Measurements from ENCODE around the gene SERPING1. TPM values are rescaled to one million over a fixed set of nuclear protein-coding genes. Genes with fewer than 3 reads are reported as not detected.

Gene SERPING1
- total RNA-seq, 4 donors from 2014 or later: 107 to 343 (median 196) TPM

GRCh38 chr11:57616595-57616994 is 19.1 kb downstream of the SERPING1 start:
- no peak for TF ChIP-seq POLR2A (IDR thresholded peaks at IDR 0.05)
- no peak for TF ChIP-seq CTCF (IDR thresholded peaks at IDR 0.05)
- WGBS, 2 donors: 81 to 93% methylated on average over 3 of the region's 3 CpGs
- Histone ChIP-seq H3K27me3 (no peaks in the 10 kb centered on the region), H3K9me3 (no peaks in the 10 kb centered on the region), H3K27ac (no peak overlapping the region), H3K36me3 (peaks cover 0 to 5% of the 10 kb centered on the region in 2 donors), H3K4me1 (peaks cover 0 to 7% of the 10 kb centered on the region in 2 donors), H3K4me3 (replicated peaks in 1 of 3) (no peak overlapping the region)
- no peak for DNase-seq
- intact Hi-C loops (cut with DNase I): no loop called here

- H3K27me3 ChIP-seq: no peaks in the 10 kb centered on the region
- intact Hi-C loops (cut with DNase I): no loop called here
- H3K4me3 ChIP-seq (replicated peaks in 1 of 3): no peak overlapping the region
- no peaks in the 10 kb centered on the region for H3K9me3 ChIP-seq
- TF ChIP-seq CTCF (IDR thresholded peaks at IDR 0.05): no peak
- no peak for TF ChIP-seq POLR2A (IDR thresholded peaks at IDR 0.05)
- DNase-seq: no peak
- 35 to 57% methylated on average over 2 of the region's 2 CpGs for WGBS, 2 donors
- H3K4me1 ChIP-seq: peaks cover 0 to 7% of the 10 kb centered on the region in 2 donors
- H3K27ac ChIP-seq: no peak overlapping the region
- H3K36me3 ChIP-seq: no peaks in the 10 kb centered on the region
These were observed 21.0 kb downstream of the SERPING1 start for GRCh38 chr11:57618438-57618837.

GRCh38 chr11:57619331-57619730 is 21.8 kb downstream of the SERPING1 start:
- intact Hi-C loops (cut with DNase I): no loop called here

GRCh38 chr11:57620467-57620866 is 23.0 kb downstream of the SERPING1 start:
- no peak for DNase-seq
- no peaks in the 10 kb centered on the region for H3K9me3 ChIP-seq
- intact Hi-C loops (cut with DNase I): no loop called here
- H3K27me3 ChIP-seq: no peaks in the 10 kb centered on the region
- H3K27ac ChIP-seq: no peak overlapping the region
- no peak overlapping the region for H3K4me3 ChIP-seq (replicated peaks in 1 of 3)
- H3K4me1 ChIP-seq: no peaks in the 10 kb centered on the region
- H3K36me3 ChIP-seq: no peaks in the 10 kb centered on the region
- TF ChIP-seq POLR2A (IDR thresholded peaks at IDR 0.05): no peak
- TF ChIP-seq CTCF (IDR thresholded peaks at IDR 0.05): no peak

More at GRCh38 chr11:57619331-57619730, 21.8 kb downstream of the SERPING1 start:
- no peak overlapping the region for H3K4me3 ChIP-seq (replicated peaks in 1 of 3)
- 82 to 92% methylated on average over 2 of the region's 2 CpGs for WGBS, 2 donors
- H3K4me1 ChIP-seq: peaks cover 0 to 4% of the 10 kb centered on the region in 2 donors
- H3K27ac ChIP-seq: no peak overlapping the region
- H3K36me3 ChIP-seq: no peaks in the 10 kb centered on the region
- H3K9me3 ChIP-seq: no peaks in the 10 kb centered on the region
- DNase-seq: no peak
- no peaks in the 10 kb centered on the region for H3K27me3 ChIP-seq
- TF ChIP-seq POLR2A (IDR thresholded peaks at IDR 0.05): no peak
- TF ChIP-seq CTCF (IDR thresholded peaks at IDR 0.05): no peak

- TF ChIP-seq POLR2A (IDR thresholded peaks at IDR 0.05): no peak
- TF ChIP-seq CTCF (IDR thresholded peaks at IDR 0.05): no peak
- Histone ChIP-seq H3K4me3 (replicated peaks in 1 of 3) (no peak overlapping the region), H3K36me3 (no peaks in the 10 kb centered on the region), H3K9me3 (no peaks in the 10 kb centered on the region), H3K27me3 (no peaks in the 10 kb centered on the region), H3K4me1 (no peaks in the 10 kb centered on the region), H3K27ac (no peak overlapping the region)
- 53 to 67% methylated on average over 3 of the region's 3 CpGs for WGBS, 2 donors
- no peak for DNase-seq
- intact Hi-C loops (cut with DNase I): no loop called here
These were observed 24.8 kb downstream of the SERPING1 start for GRCh38 chr11:57622263-57622662.

Data from thyroid gland (tissue), 4 donors.